MM.1S (cell line): Measurements from ENCODE around the gene KCTD11.

Experiments used
- CTCF ChIP-seq: fragments of 300-600 bp; sonication (generic); IDR thresholded peaks from 2 replicates; pipeline ENCODE4 v1.5.1; 2016; ENCODE audit warnings: antibody characterized with exemption, low read length, mixed read lengths
- EZH2 ChIP-seq: fragments of 300-600 bp; sonication (generic); optimal IDR thresholded peaks from 2 replicates; pipeline ENCODE3; 2017; ENCODE audit warnings: low read depth, mild to moderate bottlenecking, antibody characterized with exemption, low read length, mixed read lengths

- no peak for TF ChIP-seq CTCF
- TF ChIP-seq EZH2: no peak
Measured at GRCh38 chr17:7325031-7325528, 26.9 kb upstream of the KCTD11 start.
